Germinal center (tissue), 1 donor: ENCODE results near the gene TOX2.

Experiments
- DNase-seq: peaks from one replicate; pipeline ENCODE4 v3.0.0; 2012; ENCODE audit warnings: mixed read lengths, low spot score

The TOX2 gene

DNA sequence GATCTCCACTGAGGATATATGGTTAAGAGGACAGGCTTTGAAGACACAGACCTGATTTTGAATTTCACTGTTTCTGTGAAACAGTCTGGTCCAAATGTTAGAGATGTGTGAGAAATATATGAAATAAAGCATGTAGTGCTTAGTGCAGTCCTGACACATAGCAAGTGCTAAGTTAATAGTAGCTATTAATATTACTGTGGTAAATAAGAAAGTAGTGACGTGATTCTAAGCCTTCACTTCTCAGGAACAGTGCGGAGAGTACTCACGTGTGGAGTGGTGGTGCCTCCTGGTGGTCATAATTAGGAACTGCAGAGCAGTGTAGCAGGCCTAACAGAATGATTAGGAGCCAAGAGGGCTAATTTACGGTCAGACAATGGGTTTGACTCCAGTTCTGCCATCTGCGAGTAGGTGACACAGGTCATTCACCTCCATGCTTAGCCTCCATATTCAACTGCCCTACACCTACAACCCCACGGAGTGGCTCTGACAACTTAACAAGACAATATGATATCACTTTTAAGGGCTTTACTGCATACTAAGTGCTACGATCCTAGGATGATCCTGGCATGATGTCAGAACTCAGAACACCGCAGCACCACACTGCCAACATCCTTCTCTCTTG lies 166.1 kb downstream of the TOX2 start:
- DNase-seq: peak; percentile 81

DNA sequence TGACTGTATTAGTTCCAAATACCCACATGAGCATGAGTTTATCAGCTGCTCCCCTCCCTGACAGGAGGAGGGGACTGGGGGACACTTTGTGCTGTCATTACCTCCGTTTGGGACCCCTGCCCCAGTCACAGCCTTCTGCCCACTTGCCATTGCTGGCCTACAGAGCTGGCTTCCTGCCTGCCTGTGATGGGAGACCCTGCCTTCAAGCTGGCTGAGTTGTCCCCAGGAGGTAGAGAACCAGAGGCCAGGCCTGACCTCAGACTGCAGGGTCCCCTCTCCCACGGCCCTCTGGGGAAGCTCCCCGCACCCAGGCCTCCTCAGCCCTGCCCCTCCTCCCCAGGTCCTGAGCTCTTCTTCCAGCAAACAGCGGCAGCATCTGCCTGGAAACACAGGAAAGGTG lies 166.8 kb downstream of the TOX2 start:
- no peak for DNase-seq

DNA sequence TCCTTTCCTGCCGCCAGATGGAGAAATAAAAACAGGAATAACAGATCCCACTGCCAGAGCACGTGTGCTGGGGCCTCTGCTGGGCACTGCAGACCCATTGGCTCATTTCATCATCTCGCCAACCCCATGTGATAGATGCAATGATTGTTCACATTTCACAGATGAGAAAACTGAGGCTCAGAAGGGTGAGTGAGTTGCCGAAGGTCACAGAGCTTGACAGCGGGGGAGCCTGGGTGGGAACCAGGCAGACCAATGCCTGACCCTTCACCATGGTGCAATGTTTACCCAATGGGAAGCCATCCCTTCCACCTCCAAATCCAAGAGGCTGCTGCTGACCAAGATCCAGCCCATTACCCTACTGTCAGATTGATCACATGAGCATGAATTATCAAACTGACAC lies 167.2 kb downstream of the TOX2 start:
- no peak for DNase-seq

DNA sequence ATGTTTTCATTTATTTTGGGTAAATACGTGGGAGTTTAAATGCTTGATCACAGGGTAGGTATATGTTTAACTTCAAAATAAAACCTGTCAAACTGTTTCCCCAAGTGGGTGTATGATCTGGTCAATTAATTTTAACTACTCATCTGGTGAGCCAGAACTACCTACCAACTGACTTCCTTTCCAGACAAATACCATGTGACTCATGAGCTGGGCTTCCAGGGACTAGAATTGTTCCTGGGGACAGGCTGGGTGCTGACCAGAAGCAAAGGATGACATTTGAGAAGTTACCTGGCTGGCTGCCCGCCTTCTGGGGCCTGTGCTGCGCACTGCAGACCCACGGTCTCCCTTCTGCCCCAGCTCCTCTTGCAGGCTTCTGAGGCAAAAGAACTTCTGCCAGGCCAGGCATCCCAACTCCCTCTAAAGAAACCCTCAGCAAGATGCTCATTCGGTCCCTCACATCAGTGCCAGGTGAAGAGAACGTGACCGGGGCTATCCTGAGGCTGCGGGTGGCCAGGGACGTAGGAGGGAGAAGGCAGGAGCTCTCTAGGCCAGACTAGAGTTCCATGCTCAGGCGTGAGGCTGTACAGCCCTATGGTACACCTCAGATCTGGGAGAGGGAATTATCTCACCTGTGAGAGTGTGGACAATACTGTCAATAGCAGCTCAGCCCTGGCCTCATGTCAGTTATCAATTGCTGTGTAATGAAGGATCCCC lies 168.7 kb downstream of the TOX2 start:
- DNase-seq: no peak

DNA sequence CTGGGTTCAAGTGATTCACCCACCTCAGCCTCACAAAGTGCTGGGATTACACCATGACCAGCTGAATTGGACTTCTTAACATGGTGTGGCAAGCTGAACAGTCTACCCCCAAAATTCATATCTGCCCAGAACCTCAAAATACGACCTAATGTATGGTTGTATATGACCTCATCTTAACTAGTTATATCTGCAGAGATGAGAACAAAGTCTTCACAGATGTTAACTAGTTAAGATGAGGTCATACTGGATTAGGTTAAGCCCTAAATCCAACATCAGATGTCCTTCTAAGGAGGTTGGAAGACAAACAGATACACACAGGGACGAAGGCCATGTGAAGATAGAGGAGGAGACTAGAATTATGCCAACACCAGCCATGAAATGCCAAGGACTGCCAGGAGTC lies 169.8 kb downstream of the TOX2 start:
- no peak for DNase-seq

DNA sequence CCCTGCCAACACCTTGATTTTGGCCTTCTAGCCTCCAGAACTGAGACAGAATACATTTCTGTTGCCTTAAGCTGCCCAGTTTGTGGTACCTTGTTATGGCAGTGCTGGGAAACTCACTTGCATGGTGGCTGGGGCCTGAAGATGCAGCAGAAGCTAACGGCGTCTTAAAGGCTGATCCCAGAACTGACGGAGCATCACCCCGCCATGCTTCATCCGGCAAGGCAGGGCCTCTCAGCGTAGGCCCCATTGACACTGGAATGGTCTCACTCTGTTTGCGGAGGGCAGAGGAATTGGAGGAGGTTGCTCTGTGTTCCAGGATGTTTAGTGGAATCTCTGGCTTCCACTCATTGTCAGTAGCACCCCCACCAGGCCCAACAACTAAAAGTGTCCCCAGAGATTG lies 170.2 kb downstream of the TOX2 start:
- DNase-seq: no peak

DNA sequence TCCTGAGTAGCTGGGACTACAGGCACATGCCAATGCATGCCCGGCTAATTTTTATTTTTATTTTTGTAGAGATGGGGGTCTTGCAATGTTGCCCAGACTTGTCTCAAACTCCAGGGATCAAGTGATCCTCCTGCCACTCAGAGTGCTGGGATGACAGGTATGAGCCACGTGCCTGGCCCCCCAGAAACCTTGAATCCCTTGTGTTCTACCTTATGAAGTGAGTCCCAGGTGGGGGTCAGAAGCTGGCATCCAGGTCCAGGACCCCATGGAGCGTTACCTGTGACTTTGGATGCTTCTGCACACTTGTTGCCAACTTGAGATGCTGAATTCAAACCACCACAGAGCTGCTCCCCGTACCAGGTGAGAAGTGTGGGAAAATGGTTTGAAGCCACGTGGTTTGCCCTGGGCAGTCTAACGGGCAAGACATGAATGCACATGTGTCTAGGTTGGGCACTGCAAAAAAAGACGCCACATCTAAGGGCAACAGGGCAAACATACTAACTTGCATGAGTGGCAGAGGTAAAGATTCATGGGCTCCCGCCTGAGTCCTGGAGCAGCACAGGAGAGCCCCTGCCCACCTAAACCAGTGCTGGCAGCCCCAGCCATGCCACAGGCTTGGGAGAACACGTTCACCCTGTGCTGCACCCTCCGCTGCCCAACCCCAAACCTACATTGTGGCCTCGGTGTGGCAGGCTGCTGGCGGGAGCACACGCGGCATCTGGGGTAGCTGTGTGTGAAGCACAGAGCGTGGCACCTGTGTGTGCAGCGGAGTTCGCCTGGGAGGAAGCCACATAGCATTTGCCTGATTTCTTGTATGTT lies 171.2 kb downstream of the TOX2 start:
- no peak for DNase-seq

DNA sequence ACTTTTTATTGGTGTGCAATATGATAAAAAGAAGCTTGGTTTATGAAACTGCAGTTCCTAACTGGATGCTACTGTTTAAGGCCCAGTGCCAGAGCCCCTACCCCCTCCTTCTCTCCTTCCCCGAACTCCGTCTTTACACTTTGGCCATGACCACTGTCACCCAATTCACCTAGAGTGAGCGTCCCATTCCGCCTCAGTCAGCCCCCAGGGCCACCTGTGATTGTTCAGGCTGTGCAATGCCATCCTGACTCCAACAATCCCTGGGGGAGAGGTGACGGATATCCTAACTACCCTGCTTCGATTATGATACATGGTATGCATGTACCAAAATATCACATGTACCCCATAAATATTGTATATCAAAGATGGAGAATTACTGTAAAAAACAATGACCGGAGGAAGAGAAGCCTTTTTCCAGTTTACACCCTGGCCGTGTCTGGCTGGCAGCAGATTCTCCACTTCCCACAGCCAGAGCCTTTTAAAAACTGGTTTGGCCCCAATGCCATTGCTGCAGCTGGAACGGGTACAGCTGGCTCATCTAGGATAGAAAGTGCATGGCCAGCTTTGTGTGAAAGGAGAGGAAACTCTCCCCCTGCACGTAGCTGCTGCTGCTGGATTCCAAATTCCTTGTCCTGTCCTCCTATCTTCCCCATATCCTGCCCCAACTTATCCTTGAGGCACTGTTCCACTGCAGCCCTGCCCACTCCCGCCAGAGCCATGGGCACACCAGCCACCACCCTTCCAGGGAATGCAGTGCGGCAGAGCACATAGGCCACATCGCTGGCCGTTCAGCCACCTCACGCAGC lies 172.6 kb downstream of the TOX2 start:
- no peak for DNase-seq

DNA sequence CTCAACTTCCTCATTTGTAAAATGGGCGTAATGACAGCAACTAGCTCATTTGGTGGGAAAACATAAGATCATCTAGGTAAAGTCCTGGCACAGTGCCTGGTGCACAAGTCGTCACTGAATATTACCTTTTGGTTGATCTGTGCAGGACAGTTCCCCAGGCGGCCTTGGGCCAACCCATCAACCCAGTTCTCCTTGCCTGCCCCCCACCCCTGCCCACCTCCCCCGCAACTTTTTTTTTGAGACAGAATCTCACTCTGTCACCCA lies 173.1 kb downstream of the TOX2 start:
- no peak for DNase-seq

DNA sequence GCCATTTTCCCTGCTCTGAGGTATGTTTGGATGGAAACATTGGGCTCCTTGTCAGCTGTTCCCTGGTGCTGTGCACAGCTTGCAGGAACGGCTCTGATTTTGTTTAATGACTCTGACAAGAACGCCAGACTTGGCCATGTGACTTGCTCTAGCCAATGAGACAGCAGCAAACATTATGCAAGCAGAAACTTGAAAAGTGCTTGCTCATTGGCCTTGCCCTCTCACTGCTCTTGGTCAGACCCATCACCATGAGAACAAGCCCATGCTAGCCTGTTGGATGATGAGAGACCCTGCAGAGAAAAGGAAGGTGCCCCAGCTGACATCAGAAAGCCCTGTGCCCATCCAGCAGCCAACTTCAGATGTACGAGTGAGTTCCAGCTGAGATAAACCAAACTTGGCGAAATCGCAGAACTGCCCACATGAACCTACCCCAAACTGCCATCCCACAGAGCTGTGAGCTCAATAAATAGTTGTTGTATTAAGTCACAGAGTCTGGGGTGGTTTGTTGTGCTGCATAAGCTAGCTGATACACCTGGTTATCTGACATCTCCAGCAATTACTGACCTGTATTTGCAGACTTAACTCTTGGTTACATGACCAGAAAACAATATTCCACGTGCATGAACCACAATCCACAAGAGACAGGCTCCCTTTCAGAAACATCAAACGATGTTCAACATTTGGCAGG lies 175.5 kb downstream of the TOX2 start:
- peak; percentile 78 for DNase-seq

DNA sequence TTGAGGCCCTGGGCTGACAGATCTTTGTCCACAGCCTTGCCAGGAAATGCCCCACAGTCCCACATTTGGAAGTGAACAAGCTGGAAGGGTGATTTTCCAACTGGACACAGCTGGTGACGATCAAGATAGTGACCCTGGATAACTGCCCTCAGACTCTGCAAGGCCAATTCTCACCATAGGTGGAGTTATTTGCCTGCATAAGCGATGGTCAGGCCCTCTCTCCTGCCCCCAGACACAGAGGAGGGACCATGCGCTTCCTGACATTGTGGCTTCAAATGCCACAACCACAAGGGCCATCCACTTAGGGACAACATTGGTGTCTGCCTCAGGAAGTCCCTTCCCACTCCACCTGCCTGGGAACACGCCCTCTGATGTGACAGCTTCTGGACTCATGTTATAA lies 176.4 kb downstream of the TOX2 start:
- DNase-seq: no peak

DNA sequence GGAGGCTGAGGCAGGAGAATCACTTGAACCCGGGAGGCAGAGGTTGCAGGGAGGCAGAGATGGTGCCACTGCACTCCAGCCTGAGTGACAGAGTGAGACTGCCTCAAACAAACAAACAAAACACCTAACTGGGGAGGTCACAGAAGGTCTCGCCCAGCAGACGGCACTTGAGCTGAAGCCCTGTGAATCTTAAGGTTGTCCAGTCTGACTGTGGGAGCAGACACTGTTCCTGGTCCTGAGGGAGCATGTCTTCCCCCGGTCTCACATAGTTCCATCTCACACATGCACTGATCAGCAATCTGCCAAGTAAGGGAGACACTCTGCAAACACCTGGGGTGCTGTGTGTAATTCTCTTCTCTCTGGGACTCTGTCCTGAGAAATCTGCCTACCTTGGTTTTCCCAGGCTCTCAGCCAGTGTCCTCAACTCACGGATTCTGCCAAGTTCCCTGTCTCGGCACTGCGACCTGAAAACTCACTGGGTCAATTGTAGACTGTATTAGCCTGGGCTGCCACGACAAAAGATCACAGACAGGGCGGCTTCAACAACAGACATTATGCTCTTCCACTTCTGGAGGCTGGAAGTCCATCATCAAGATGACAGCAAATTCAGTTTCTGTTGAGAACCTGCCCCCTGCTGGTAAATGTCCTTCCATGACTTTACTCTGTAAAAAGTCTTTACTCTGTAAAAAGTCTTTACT lies 178.0 kb downstream of the TOX2 start:
- no peak for DNase-seq

DNA sequence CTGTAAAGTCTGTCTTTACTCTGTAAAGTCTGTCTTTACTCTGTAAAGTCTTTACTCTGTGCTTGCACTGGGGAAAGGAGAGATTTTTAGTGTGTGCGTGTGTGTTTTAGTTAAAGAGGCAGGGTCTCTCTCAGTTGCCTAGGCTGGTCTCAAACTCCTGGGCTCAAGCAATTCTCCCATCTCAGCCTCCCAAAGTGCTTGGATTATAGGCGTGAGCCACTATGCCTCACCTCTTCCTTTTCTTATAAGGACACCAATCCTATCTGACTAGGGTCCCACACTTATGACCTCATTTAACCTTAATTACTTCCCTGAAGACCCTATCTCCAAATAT lies 178.6 kb downstream of the TOX2 start:
- no peak for DNase-seq

DNA sequence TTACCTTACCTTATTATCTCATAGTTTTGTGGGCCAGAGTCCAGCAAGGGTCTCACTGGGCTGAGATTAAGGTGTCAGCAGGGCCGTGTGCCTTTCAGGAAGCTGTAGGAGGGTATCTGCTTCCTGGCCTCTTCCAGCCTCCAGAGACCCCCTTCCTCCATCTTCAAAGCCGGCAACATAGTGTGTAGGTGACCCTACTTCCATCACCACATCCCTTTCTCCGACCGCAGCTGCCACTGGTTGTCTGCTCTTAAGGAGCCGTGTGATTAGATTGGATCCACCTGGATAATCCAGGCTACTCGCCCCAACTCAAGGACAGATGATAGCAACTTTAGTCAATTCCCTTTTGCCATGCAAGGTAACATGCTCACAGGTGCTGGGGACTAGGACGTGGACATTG lies 181.2 kb downstream of the TOX2 start:
- no peak for DNase-seq

DNA sequence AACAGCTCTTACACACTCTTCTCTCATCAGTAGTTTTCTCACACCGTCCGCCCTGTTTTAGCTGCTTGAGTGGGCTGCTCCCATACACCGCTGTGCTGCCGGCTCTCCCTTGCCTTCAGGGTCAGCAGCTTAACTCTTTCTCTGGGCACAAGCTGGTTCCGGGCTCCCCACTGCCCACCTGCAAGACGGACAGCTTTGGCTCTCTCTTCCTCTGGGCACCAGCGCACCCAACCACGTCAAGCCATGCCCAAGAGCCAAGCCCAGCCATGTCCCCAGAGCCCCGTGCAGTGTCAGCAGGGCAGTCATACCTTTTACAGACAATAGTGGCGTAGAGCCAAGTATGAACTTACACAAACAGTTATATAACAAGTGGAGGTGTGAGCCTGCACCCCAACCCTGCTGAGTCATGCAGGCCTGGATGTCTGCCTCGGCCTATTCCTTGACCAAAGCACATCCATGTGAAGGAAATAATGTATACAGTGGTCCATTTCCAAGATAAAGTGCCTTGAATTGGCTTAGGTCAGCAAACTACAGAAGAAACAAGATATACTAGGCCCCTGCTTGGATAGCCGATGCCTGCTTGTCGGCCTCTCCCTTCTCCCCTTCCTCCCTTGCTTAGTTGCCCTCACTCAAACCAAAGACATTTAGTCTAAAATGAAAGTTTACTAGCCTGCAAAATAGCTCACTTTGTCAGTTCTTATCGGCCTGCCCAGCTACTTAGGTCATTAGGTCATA lies 183.0 kb downstream of the TOX2 start:
- no peak for DNase-seq

DNA sequence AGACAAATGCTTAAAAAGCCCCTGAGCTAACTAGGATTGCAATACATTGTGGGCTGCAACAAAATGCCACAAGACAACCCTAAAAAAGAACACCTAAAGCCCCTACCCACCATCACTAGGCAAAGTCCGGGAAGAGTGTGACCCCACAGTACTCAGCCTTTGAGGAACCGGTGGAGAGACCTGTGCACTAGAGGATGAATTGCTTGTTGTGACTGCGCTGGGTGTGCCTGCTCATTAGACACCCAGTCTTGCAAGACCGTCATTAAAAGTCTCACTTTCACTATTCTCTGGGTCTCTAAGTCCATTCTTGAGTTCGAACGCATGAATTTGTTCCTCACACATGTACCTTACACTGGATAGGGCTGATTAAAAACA lies 183.6 kb downstream of the TOX2 start:
- DNase-seq: no peak

DNA sequence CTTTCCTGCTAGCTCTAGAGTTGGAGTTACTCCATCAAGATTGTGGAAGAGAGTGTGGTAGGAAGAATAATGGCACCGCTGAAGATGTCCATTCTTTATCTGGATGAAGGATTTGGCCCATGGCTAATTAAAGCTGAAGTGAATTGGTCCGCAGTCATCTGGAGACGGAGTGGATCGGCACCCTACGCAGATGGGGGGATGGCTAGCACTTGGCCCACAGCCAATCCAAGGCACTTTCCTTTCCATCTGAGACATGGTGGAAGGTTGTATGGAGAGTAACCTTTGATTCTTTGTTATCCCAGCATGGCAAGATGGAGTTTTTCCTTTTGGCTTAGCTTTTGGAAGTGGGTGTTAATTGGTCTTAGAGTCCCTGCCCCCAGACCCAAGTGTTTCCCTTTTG lies 184.0 kb downstream of the TOX2 start:
- no peak for DNase-seq

DNA sequence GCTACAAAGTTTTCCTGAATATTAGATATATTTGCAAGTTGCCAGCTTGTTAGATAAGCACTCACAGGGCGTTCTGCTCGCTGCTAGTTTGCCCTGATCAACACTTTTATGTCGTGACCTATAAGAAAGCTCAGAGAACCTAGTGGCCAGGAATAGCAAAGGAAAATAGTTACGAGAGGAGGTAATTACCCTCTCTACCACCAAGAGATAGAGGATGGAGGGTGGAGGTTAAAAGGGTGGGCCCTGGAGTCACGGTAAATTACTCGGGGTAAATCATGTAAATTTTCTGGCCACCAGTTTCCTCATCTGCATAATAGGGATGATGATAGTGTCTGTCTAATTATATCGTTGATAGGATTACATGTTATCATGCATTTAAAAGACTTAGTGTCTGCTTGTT lies 185.2 kb downstream of the TOX2 start:
- no peak for DNase-seq

DNA sequence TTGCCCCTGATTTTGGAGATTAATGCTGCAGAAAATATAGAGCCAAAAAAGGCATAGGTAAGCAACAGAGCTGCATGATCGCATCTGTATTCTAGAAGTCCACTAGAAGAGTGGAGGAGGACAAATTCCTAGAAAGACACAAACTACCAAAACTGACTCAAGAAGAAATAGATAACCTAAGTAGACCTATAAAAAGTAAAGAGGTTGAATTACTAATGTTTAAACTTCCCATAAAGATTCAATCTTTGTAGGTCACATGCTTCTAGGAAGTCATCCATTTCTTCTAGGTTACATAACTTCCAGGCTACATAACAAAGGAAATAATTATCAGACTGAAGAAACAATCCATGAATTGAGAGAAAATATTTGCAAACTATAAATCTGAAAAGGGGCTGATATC lies 187.9 kb downstream of the TOX2 start:
- no peak for DNase-seq

DNA sequence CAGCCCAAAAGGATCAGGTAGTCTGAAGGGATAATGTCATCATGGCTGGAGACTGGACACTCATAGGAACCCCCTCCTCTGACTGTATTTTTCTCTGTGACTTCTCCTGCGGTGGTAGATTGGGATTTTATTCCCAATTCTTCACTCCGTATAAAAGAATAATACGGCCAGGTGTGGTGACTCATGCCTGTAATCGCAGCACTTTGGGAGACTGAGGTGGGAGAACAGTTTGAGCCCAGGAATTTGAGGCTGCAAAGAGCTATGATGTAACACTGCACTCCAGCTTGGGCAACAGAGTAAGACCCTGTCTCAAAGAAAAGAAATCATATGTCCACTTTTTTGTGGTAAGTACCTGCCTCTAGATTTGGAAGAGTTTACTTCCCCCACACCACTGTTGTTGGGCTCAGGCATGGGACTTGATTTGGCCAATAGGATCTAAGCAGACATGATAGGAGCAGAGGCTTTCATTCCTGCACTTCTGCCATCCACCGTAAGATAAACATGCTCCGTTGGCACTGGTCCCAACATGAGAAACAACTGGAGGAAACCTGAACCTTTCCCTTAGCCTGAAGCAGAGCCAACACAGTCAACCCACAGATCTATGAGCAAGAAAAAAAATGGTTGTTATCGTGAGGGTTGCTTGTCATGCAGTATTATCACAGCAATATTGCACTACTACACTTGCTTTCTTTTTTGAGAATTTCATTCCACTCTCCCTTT lies 190.3 kb downstream of the TOX2 start:
- no peak for DNase-seq
